ENCODE measurements around the gene PSTPIP1.

PSTPIP1 gene

GRCh38 chr15:76978522-76979330 lies 16.2 kb upstream of the PSTPIP1 start:
- DNase-seq (ENCODE audit: low read depth) = no peak

- DNase-seq (ENCODE audit: low read depth) = no peak
Observed at GRCh38 chr15:76979331-76979925, 15.5 kb upstream of the PSTPIP1 start.

GRCh38 chr15:76979996-76980520 lies 14.9 kb upstream of the PSTPIP1 start:
- no peak for DNase-seq (ENCODE audit: low read depth)

GRCh38 chr15:76982356-76982755 lies 12.6 kb upstream of the PSTPIP1 start:
- DNase-seq (ENCODE audit: low read depth) = no peak

DNA sequence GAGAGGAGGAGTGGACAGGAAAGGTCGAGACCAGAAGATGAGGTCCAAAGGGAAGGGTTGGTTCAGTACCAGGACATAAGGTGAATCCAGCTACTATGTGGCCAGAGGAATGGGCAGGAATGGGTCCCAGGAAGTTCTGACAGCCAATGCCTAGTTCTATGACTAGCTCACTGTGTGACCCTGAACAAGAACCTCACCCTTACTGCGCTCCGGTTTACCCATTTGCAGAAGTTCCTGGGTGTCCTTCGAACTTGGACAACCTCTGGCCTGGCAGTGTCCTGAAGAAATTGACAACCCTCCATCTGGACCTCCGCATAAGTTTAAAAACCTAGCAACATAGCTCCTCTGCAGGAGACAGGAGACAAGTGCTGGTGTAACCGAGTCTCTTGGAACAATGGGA lies 12.2 kb upstream of the PSTPIP1 start:
- DNase-seq (ENCODE audit: low read depth) = no peak

DNA sequence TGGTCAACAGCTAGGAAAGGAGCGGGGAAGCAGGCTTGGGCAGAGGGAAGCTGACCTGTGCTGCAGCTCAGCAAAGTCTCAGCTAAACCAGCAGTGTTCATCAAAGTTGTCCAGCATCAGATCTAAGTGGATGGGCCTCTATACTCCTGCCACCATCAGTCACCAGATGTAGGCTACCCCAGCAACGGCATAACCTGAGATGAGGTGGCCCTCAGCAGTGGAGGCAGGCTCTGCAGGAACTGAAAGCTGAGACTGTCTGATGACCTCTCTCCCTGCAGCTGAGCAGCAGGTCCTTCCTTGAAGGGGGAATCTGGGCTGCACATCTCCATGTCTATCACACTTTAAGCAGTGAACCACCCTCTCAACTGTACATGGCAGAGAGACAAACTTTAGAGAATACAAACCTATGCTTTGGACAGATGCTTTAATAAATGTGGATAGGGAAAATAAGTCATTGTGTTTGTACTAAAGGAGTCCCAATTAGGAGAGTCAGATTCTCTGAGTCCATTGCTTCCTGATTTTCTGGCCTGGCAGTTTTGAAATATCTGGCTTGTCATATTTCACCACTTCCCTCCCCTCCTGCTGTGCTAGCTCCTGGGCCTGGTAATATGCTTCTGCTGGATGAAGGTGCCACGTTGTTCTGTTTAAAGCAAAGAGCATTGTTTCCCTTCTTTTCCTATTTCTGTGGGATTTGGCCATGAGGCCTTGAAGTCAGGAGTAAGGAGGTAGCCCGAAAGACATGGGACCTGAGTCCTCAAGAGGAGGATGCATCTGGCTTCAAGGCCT lies 11.1 kb upstream of the PSTPIP1 start:
- DNase-seq (ENCODE audit: low read depth) = no peak

DNA sequence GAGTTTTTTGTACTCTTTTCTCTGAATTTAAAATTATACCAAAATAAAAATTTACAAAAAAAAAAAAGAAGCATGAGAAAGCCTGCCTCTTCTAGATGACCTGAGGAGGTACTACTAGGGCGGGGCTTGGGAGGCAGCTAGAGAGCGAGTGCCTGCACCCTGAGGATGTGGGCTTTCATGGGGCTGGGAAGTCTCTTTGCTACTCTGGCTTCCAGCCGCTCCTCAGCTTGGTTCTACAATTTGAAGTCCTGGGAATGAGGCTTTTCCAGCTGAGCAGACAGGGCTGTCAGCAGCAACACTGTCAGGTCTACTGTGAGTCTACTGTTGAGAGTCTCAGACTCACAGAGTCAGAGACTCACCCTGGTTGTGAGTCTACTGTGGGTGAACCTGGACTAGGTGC lies 8.2 kb upstream of the PSTPIP1 start:
- DNase-seq (ENCODE audit: low read depth) = no peak

DNA sequence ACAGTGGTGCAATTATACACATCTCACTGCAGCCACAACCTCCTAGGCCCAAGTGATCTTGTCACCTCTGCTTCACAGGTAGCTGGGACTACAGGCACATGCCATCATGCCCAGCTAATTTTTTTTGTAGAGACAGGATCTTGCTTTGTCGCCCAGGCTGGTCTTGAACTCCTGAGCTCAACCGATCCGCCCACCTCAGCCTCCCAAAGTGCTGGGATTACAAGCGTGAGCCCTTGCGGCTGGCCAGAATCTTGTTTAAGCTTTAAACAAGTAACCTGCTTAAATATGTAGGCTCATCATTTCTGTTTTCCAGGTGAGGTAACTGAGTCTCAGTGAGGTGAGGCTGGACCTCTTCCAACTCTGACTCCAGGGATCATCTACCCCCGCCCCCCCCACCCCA lies 7.7 kb upstream of the PSTPIP1 start:
- DNase-seq (ENCODE audit: low read depth) = no peak

DNA sequence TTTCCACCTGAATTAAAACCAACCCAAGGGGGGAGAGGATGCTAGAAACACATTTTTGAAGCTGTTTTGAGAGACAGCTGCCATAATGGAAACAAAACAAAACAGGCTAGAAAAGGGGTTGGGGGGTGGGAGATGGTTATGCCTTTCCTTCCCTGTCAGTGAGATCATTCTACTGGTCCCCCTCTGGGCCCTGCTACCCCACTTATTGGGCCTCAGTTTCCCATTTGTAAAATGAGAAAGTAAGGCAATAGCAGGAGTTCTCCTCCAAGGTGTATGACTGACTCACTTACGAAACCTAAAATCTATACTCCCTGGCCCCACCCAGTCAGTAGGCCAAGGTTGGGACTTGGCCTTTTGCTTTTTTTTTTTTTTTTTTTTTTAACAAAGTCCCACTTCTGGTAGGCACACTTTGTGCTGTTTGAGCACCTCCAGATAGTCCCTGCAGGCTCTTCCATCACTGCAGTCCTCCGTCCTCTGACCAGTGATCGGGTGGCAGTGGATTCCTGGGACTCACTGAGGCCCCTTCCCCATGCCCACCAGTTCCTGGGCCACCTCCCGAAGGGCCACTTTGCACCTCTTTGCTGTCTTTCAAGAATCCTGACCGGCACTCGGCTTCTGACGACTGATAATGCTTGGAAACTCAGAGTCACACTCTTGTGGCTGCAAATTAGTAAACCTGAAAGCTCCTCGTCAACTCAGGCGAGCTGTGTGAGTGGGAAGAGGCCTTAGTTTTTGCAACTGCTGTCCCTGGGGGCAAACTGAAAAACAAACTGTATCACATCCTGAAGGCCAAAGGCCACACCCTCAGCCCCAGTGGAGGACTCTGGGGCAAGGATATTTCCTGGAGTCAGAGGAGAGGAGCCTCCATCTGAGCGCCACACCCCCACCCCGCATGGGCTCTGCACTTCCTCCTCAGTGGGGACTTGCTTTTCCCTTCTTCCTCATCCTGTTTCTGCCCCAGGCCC lies 6.7 kb upstream of the PSTPIP1 start:
- DNase-seq (ENCODE audit: low read depth) = no peak

GRCh38 chr15:76988867-76989780 lies 5.8 kb upstream of the PSTPIP1 start:
- no peak for DNase-seq (ENCODE audit: low read depth)

DNA sequence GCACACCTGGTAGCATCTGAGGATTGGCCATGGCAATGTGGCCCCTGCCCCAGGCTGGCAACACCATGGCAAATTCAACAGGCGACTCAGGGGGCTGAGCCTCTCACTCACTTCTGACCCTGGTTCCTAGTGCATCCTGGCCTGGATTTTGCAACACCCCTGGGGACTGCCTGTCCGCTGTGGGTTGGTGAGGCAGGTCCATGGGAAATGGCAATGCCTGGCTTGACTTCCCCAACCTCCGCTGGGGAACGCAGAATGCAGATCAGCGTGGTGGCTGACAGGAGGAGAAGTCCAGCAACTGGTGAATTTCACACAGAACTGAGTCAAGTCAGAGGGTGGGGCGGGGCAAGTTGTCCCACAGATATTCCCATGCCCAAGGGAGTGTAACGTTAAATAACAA lies 3.9 kb upstream of the PSTPIP1 start:
- no peak for DNase-seq (ENCODE audit: low read depth)

DNA sequence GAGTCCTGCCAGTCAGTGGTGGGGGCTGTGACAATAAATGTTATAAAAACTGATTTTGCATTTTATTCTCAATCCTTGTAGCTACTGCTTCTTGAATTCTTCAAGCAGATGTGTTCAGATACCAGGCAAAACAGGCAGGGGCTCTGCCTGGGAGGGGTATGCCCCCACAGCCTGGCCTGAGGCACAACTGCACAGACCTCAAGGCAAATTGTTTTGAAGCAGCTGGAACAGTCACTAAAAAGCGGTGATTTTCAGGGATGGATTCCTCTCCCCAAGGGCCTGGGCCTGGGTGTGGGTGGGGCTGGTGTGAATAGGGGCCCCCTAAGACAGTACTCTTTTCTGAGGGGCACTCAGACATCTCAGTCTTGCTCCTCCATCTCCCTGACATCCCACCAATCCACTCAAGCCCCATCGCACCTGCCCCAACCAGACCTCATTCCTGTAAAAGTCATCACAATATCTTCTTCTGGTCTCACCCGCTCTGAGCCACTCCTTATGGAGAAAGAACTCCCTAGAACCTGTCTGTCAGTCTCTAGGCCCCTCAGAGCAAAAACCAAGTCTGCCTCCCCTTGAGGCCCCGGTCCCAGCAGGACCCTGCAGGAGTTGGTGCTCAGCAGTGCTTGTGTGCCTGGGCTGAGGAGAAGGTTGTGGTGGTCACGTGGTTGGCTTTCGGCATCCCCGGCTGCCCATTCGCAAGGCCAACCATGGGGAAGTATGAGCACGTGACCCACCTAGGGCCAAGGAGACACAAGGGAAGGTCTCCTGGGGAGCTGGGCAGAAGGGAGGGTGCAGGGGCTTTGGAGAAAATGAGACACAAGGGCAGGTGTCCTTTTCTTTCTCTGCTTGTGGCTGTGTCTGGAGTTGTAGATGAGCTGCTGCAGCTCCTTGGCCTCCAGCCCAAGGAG lies 2.9 kb upstream of the PSTPIP1 start:
- no peak for DNase-seq (ENCODE audit: low read depth)

GRCh38 chr15:76993114-76993725 lies 1.7 kb upstream of the PSTPIP1 start:
- no peak for DNase-seq (ENCODE audit: low read depth)

GRCh38 chr15:76994001-76994400 lies 925 bp upstream of the PSTPIP1 start:
- DNase-seq (ENCODE audit: low read depth) = no peak

GRCh38 chr15:76994496-76994895 lies 430 bp upstream of the PSTPIP1 start:
- DNase-seq (ENCODE audit: low read depth) = no peak

GRCh38 chr15:76996076-76996525 lies 1.2 kb downstream of the PSTPIP1 start:
- DNase-seq (ENCODE audit: low read depth) = no peak

- DNase-seq (ENCODE audit: low read depth) = no peak
Observed at GRCh38 chr15:76996526-76997401, 1.8 kb downstream of the PSTPIP1 start.

All from stimulated activated CD8-positive, alpha-beta memory T cell treated with anti-CD3 and anti-CD28 coated beads, Interleukin-12 subunit alpha, Interleukin-12 subunit beta, amount 100 ng/mL, for 4 hours (primary cell).